GM18520 (cell line): ENCODE results near the gene KIR2DL3.
"Not testable (repeated sequence)": the region's sequence is repeated elsewhere in the genome, so short reads cannot be mapped to it uniquely, and the experiment has no call there.

Experiments
- ATAC-seq: cut with Tn5 transposase; IDR thresholded peaks from one replicate; pipeline ENCODE4 v1.9.1; 2021; ENCODE audit not compliant: unreplicated experiment

KIR2DL3 gene

GRCh38 chr19:54738306-54738705 lies at the start of gene KIR2DL3:
Gene KIR2DL3, plus strand, starts transcription at chr19:54738513. Its CDS starts 33 bp downstream, at chr19:54738546.
- ATAC-seq, result not testable (repeated sequence)

- ATAC-seq, result no peak
Observed at GRCh38 chr19:54691582-54692297, 46.6 kb upstream of the KIR2DL3 start.

- ATAC-seq, result no peak
Observed at GRCh38 chr19:54692298-54692615, 46.1 kb upstream of the KIR2DL3 start.

GRCh38 chr19:54694648-54695047 lies 43.7 kb upstream of the KIR2DL3 start:
- no peak for ATAC-seq

GRCh38 chr19:54696117-54696548 lies 42.2 kb upstream of the KIR2DL3 start:
- ATAC-seq, result no peak

- no peak for ATAC-seq
Observed at GRCh38 chr19:54696766-54697165, 41.5 kb upstream of the KIR2DL3 start.

- ATAC-seq, result not testable (repeated sequence)
Observed at GRCh38 chr19:54697716-54698115, 40.6 kb upstream of the KIR2DL3 start.

GRCh38 chr19:54704928-54705327 lies 33.4 kb upstream of the KIR2DL3 start:
- ATAC-seq, result no peak

GRCh38 chr19:54707962-54708361 lies 30.4 kb upstream of the KIR2DL3 start:
- no peak for ATAC-seq

- ATAC-seq, result no peak
Observed at GRCh38 chr19:54708781-54709180, 29.5 kb upstream of the KIR2DL3 start.

- ATAC-seq, result no peak
Observed at GRCh38 chr19:54709212-54709948, 28.9 kb upstream of the KIR2DL3 start.

GRCh38 chr19:54709956-54710355 lies 28.4 kb upstream of the KIR2DL3 start:
- not testable (repeated sequence) for ATAC-seq

GRCh38 chr19:54724142-54724541 lies 14.2 kb upstream of the KIR2DL3 start, which contains the start of gene KIR3DL3:
Gene KIR3DL3, plus strand, starts transcription at chr19:54724442. Its CDS starts 55 bp downstream, at chr19:54724497.
- ATAC-seq, result no peak

- no peak for ATAC-seq
Observed at GRCh38 chr19:54724644-54725043, 13.7 kb upstream of the KIR2DL3 start.

GRCh38 chr19:54725321-54725720 lies 13.0 kb upstream of the KIR2DL3 start:
- no peak for ATAC-seq

GRCh38 chr19:54727562-54727961 lies 10.8 kb upstream of the KIR2DL3 start:
- ATAC-seq, result no peak

GRCh38 chr19:54728167-54728566 lies 10.1 kb upstream of the KIR2DL3 start:
- ATAC-seq, result no peak

GRCh38 chr19:54729416-54730188 lies 8.7 kb upstream of the KIR2DL3 start:
- ATAC-seq, result no peak

- ATAC-seq, result no peak
Observed at GRCh38 chr19:54731191-54731590, 7.1 kb upstream of the KIR2DL3 start.

GRCh38 chr19:54738715-54739114 lies 402 bp downstream of the KIR2DL3 start:
- ATAC-seq, result no peak
